ENCODE data around the gene MIEF2.
"Not testable (repeated sequence)": the region's sequence is repeated elsewhere in the genome, so short reads cannot be mapped to it uniquely, and the experiment has no call there.

The MIEF2 gene

GRCh38 chr17:18260332-18261145 is at the start of gene MIEF2:
TSS of gene MIEF2 (plus strand) at chr17:18260662. CDS start at chr17:18262721, 2,059 bp downstream.
- FAIRE-seq (peak; percentile 73), DNase-seq (ENCODE audit: low spot score) (peak; percentile 79)

- DNase-seq (ENCODE audit: low spot score): no peak
- no peak for FAIRE-seq
These were observed 46.7 kb upstream of the MIEF2 start for GRCh38 chr17:18213666-18214270.

- DNase-seq (ENCODE audit: low spot score); FAIRE-seq: not testable (repeated sequence)
These were observed 43.6 kb upstream of the MIEF2 start for GRCh38 chr17:18216906-18217305.

- no peak for FAIRE-seq
These were observed 42.9 kb upstream of the MIEF2 start for GRCh38 chr17:18217412-18218015.

GRCh38 chr17:18218756-18219415 is 41.6 kb upstream of the MIEF2 start:
- FAIRE-seq (peak; percentile 77), DNase-seq (ENCODE audit: low spot score) (peak; percentile 30)

More at GRCh38 chr17:18217412-18218015, 42.9 kb upstream of the MIEF2 start:
- DNase-seq (ENCODE audit: low spot score): peak; percentile 24

GRCh38 chr17:18224053-18224386 is 36.4 kb upstream of the MIEF2 start:
- FAIRE-seq: no peak
- DNase-seq (ENCODE audit: low spot score): no peak

GRCh38 chr17:18224387-18225120 is 35.9 kb upstream of the MIEF2 start:
- FAIRE-seq: no peak
- no peak for DNase-seq (ENCODE audit: low spot score)

GRCh38 chr17:18225121-18225641 is 35.3 kb upstream of the MIEF2 start, which contains the start of gene LLGL1:
TSS of gene LLGL1 (plus strand) at chr17:18225635. CDS start at chr17:18225683, 48 bp downstream.
- FAIRE-seq (no peak), DNase-seq (ENCODE audit: low spot score) (peak; percentile 75)

GRCh38 chr17:18225642-18226283 is 34.7 kb upstream of the MIEF2 start:
- FAIRE-seq (no peak), DNase-seq (ENCODE audit: low spot score) (no peak)

GRCh38 chr17:18226284-18226945 is 34.0 kb upstream of the MIEF2 start:
- DNase-seq (ENCODE audit: low spot score): no peak
- no peak for FAIRE-seq

GRCh38 chr17:18227635-18228034 is 32.8 kb upstream of the MIEF2 start:
- no peak for FAIRE-seq
- DNase-seq (ENCODE audit: low spot score): no peak

GRCh38 chr17:18228176-18228682 is 32.2 kb upstream of the MIEF2 start:
- no peak for DNase-seq (ENCODE audit: low spot score)
- no peak for FAIRE-seq

GRCh38 chr17:18229254-18229653 is 31.2 kb upstream of the MIEF2 start:
- FAIRE-seq: no peak

GRCh38 chr17:18229771-18230170 is 30.7 kb upstream of the MIEF2 start:
- no peak for FAIRE-seq

More at GRCh38 chr17:18229254-18229653, 31.2 kb upstream of the MIEF2 start:
- no peak for DNase-seq (ENCODE audit: low spot score)

GRCh38 chr17:18230288-18231141 is 29.9 kb upstream of the MIEF2 start:
- DNase-seq (ENCODE audit: low spot score) (no peak), FAIRE-seq (no peak)

More at GRCh38 chr17:18229771-18230170, 30.7 kb upstream of the MIEF2 start:
- no peak for DNase-seq (ENCODE audit: low spot score)

GRCh38 chr17:18231164-18231563 is 29.3 kb upstream of the MIEF2 start:
- FAIRE-seq (no peak), DNase-seq (ENCODE audit: low spot score) (no peak)

GRCh38 chr17:18233803-18234518 is 26.5 kb upstream of the MIEF2 start:
- FAIRE-seq: no peak
- no peak for DNase-seq (ENCODE audit: low spot score)

GRCh38 chr17:18234853-18235380 is 25.5 kb upstream of the MIEF2 start:
- no peak for FAIRE-seq
- DNase-seq (ENCODE audit: low spot score): no peak

All from RCC 7860 (cell line).